Right lobe of liver (tissue), 6 donors: ENCODE data around the gene QSOX1. TPM values are rescaled to one million over a fixed set of nuclear protein-coding genes. Genes with fewer than 3 reads are reported as not detected.

Experiments used
- ATAC-seq, 4 donors: fragments of 200-7000 bp; cut with Tn5 transposase; one replicate each; pipeline ENCODE4 v1.9.1; 2020; ENCODE audit warnings: mild to moderate bottlenecking in 4 of 4, moderate library complexity in 4 of 4
- DNase-seq, 3 donors: peaks; one replicate each; pipeline ENCODE4 v3.0.0-alpha.2; 2020
- H3K27ac ChIP-seq, 3 donors: fragments of 200-600 bp; one replicate each; pipeline ENCODE4 v1.8.0; 2022
- H3K27me3 ChIP-seq, 2 donors: fragments of 200-600 bp; one replicate each; pipeline ENCODE4 v1.8.0; 2022
- H3K36me3 ChIP-seq, 4 donors: fragments of 200-600 bp; sonication (generic) in 1 of 4; one replicate each; pipeline versions ENCODE4 v1.5.1 to v1.8.0; 2017 to 2022; ENCODE audit warnings: control low read depth in 1 of 4
- H3K4me1 ChIP-seq, 4 donors: fragments of 200-600 bp; sonication (generic) in 1 of 4; one replicate each; pipeline versions ENCODE4 v1.5.1 to v1.8.0; 2017 to 2022; ENCODE audit warnings: control low read depth in 1 of 4
- H3K4me3 ChIP-seq, 3 donors: fragments of 200-600 bp; one replicate each; pipeline ENCODE4 v1.8.0; 2022
- H3K9me3 ChIP-seq, 4 donors: fragments of 200-600 bp; sonication (generic) in 1 of 4; one replicate each; pipeline versions ENCODE4 v1.5.1 to v1.8.0; 2017 to 2022; ENCODE audit warnings: control low read depth in 1 of 4
- CTCF ChIP-seq, 4 donors: fragments of 200-600 bp in 3 of 4; fragments of 450-650 bp in 1 of 4; IDR thresholded peaks; one replicate each; pipeline versions ENCODE4 v1.5.1 to v1.8.0; 2016 to 2022; ENCODE audit warnings: antibody characterized with exemption in 4 of 4, mild to moderate bottlenecking in 2 of 4
- POLR2A ChIP-seq: fragments of 450-650 bp; IDR thresholded peaks from one replicate; pipeline ENCODE4 v1.6.1; 2017; ENCODE audit warnings: antibody characterized with exemption, mild to moderate bottlenecking
- WGBS: methylation state at CpG from one replicate; pipeline ENCODE4 v1.1.6; 2018; ENCODE audit warnings: low coverage, low lambda C conversion rate; ENCODE audit not compliant: insufficient coverage; ENCODE audit errors: missing lambda C conversion rate; 5-methylcytosine and 5-hydroxymethylcytosine counted together
- intact Hi-C, 2 donors: fragments of 100-400 bp; cut with DNase I; formaldehyde crosslinking; loops; one replicate each; pipeline versions ENCODE4 v1.11.2 to v1.14.1; 2022
- total RNA-seq, 6 experiments: library from RNA; depleted of rRNA in 2 of 6; stranded (reverse); fragments of >200 nt in 2 of 6; fragmentation: NEBNext Ultra II Directional in 3 of 6; extraction: Animal tissue kit (Norgen Biotek cat#: 25700) in 3 of 6; gene quantifications; one replicate each; pipeline versions ENCODE4 v1.1.0 to v1.2.4, GENCODE V29; 2016 to 2023
- donor health status: DM: no; HTN: yes; CAD: no.
- donor health status: DM: no; HTN: no; CAD: no.
- donor health status: DM: no; HTN: no; CAD: no.
- donor health status: DM: no; HTN: yes; CAD: no.
- donor health status: DM: no; HTN: yes; CAD: no.

QSOX1 gene
- total RNA-seq, 6 experiments from 2014 or later: 25.0 to 68.4 (median 38.6) TPM

- no peaks in the 10 kb centered on the region for H3K9me3 ChIP-seq
- no peak for TF ChIP-seq CTCF (IDR thresholded peaks at IDR 0.05)
- no peak for TF ChIP-seq POLR2A
- no peaks in the 10 kb centered on the region for H3K4me1 ChIP-seq
- H3K4me3 ChIP-seq: no peak overlapping the region
- H3K36me3 ChIP-seq: no peaks in the 10 kb centered on the region
- H3K27ac ChIP-seq: no peak overlapping the region
- no peaks in the 10 kb centered on the region for H3K27me3 ChIP-seq
- intact Hi-C loops: no loop called here
- 62% methylated on average over 7 of the region's 8 CpGs for WGBS
- ATAC-seq (no peak), DNase-seq (no peak)
Measured at GRCh38 chr1:180211860-180212229, 57.2 kb downstream of the QSOX1 start.

GRCh38 chr1:180213401-180214170 lies 58.9 kb downstream of the QSOX1 start:
- intact Hi-C loops: no loop called here
- no peak overlapping the region for H3K4me3 ChIP-seq
- H3K27me3 ChIP-seq: no peaks in the 10 kb centered on the region
- H3K4me1 ChIP-seq: no peaks in the 10 kb centered on the region
- TF ChIP-seq CTCF (IDR thresholded peaks at IDR 0.05) (no peak), POLR2A (no peak)
- H3K9me3 ChIP-seq: no peaks in the 10 kb centered on the region
- DNase-seq: peak in 1 of 3 donors; percentile 6
- no peaks in the 10 kb centered on the region for H3K36me3 ChIP-seq
- H3K27ac ChIP-seq: no peak overlapping the region
- ATAC-seq: no peak
- WGBS: 52% methylated on average over 12 of the region's 15 CpGs

- Histone ChIP-seq H3K4me3 (no peak overlapping the region), H3K27ac (no peak overlapping the region), H3K4me1 (no peaks in the 10 kb centered on the region), H3K27me3 (no peaks in the 10 kb centered on the region), H3K9me3 (no peaks in the 10 kb centered on the region), H3K36me3 (no peaks in the 10 kb centered on the region)
- TF ChIP-seq CTCF (IDR thresholded peaks at IDR 0.05): no peak
- no peak for TF ChIP-seq POLR2A
- DNase-seq (peak in 1 of 3 donors; percentile 24), ATAC-seq (no peak)
- 84% methylated on average over 17 of the region's 22 CpGs for WGBS
- intact Hi-C loops: no loop called here
Measured at GRCh38 chr1:180215856-180216625, 61.4 kb downstream of the QSOX1 start.

- intact Hi-C loops: no loop called here
- Histone ChIP-seq H3K27ac (no peak overlapping the region), H3K4me3 (no peak overlapping the region), H3K4me1 (no peaks in the 10 kb centered on the region), H3K9me3 (no peaks in the 10 kb centered on the region), H3K36me3 (no peaks in the 10 kb centered on the region), H3K27me3 (no peaks in the 10 kb centered on the region)
- ATAC-seq (no peak), DNase-seq (peak in 1 of 3 donors; percentile 28)
- no CpG with 5 or more reads among the region's 7 CpGs for WGBS
- TF ChIP-seq POLR2A (no peak), CTCF (IDR thresholded peaks at IDR 0.05) (no peak)
Measured at GRCh38 chr1:180217006-180217405, 62.3 kb downstream of the QSOX1 start.
